Vagina (tissue), 2 donors: ENCODE measurements around the gene RPL9.

Experiments used
- CTCF ChIP-seq, 3 experiments: fragments of 450-650 bp in 2 of 3; fragments of 200-600 bp in 1 of 3; sonication (generic) in 1 of 3; IDR thresholded peaks; one replicate each; pipeline ENCODE4 v1.5.1; 2017 to 2019; ENCODE audit warnings: antibody characterized with exemption in 3 of 3, mild to moderate bottlenecking in 2 of 3, moderate library complexity in 2 of 3
- POLR2AphosphoS5 ChIP-seq, 2 donors: sonication (generic); formaldehyde crosslinking; IDR thresholded peaks; one replicate each; pipeline ENCODE4 v1.9.0; 2017; ENCODE audit warnings: antibody characterized with exemption in 2 of 2, mild to moderate bottlenecking in 2 of 2, low read depth in 1 of 2; ENCODE audit not compliant: insufficient read depth in 1 of 2

- no peak for TF ChIP-seq CTCF (IDR thresholded peaks at IDR 0.05)
- TF ChIP-seq POLR2AphosphoS5 (IDR thresholded peaks at IDR 0.05; ENCODE audit: insufficient read depth in 1 of 2, low read depth in 1 of 2) = no peak
Measured at GRCh38 chr4:39502019-39502663, 43.4 kb upstream of the RPL9 start.
